IMR-90 (cell line): ENCODE results near the gene PLCH2.

Experiments used
- CTCF ChIP-seq: conservative IDR thresholded peaks from 2 replicates; pipeline ENCODE4 v1.5.1; 2012; ENCODE audit warnings: mild to moderate bottlenecking, low read depth, low read length, improper control_type of control experiment
- POLR2A ChIP-seq: IDR thresholded peaks from 2 replicates; pipeline ENCODE4 v1.6.1; 2012; ENCODE audit warnings: mild to moderate bottlenecking, low read depth, low read length
- RCOR1 ChIP-seq: IDR thresholded peaks from 2 replicates; pipeline ENCODE4 v1.6.1; 2012; ENCODE audit warnings: mild to moderate bottlenecking, low read length, improper control_type of control experiment; ENCODE audit not compliant: insufficient replicate concordance
- SMC3 ChIP-seq: fragments of 150-350 bp; IDR thresholded peaks from 2 replicates; pipeline ENCODE4 v1.6.1; 2016; ENCODE audit warnings: low read depth, mild to moderate bottlenecking, antibody characterized with exemption, low read length, moderate library complexity
- USF2 ChIP-seq: fragments of 150-350 bp; IDR thresholded peaks from 2 replicates; pipeline ENCODE4 v1.6.1; 2017; ENCODE audit warnings: mild to moderate bottlenecking, antibody characterized with exemption, low read length, low read depth

GRCh38 chr1:2444138-2444591 is 31.9 kb upstream of the PLCH2 start:
- TF ChIP-seq CTCF (no peak), RCOR1 (no peak), SMC3 (no peak), USF2 (no peak), POLR2A (no peak)
